ENCODE measurements around the gene OCIAD1.
"Not testable (repeated sequence)": the region's sequence is repeated elsewhere in the genome, so short reads cannot be mapped to it uniquely, and the experiment has no call there.

The OCIAD1 gene

DNA sequence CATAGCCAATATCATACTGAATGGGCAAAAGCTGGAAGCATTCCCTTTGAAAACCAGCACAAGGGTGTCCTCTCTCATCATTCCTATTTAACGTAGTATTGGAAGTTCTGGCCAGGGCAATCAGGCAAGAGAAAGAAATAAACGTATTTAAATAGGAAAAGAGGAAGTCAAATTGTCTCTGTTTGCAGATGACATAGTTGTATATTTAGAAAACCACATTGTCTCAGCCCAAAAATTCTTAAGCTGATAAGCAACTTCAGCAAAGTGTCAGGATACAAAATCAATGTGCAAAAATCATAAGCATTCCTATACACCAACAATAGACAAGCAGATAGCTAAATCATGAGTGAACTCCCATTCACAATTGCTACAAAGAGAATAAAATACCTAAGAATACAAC, 9.5 kb upstream of the OCIAD1 start:
- not testable (repeated sequence) for DNase-seq

DNA sequence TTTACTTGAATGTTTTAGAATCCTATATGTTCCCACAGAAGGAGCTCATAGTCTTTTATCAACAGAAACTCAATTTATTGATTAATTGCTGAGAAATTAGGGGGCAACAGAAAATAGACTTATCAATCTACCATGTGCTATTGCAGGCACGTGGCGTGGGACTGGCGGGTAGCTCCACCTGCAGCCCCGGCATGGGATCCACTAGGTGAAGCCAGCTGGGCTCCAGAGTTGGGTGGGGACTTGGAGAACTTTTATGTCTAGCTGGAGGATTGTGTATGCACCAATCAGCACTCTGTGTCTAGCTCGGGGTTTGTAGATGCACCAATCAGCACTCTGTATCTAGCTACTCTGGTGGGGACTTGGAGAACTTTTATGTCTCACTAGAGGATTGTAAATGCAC, 3.3 kb upstream of the OCIAD1 start:
- no peak for DNase-seq

DNA sequence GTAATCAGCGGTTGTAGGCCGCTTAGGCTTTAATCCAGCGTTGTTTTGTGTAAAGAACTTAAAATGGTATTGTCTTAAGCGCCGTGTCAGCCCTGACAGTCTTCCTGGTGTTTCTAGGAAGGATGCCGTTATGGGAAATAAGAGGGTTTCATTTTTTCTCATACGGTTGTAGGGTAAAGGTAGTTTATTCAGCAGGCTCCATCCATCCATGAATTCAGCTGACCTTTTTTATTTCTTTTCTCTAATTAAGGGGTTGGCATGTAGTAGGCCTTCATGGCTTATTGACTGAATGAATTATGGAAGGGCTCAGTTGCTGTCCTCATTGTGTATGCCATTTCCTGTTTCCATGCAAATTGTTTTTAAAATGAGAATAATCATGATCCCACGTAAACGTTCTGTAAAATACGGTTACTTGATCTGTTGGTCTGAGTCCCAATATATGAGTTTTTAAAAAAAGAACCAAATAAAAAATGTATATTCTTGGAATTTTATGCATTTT, 693 bp downstream of the OCIAD1 start:
- DNase-seq, result no peak

DNA sequence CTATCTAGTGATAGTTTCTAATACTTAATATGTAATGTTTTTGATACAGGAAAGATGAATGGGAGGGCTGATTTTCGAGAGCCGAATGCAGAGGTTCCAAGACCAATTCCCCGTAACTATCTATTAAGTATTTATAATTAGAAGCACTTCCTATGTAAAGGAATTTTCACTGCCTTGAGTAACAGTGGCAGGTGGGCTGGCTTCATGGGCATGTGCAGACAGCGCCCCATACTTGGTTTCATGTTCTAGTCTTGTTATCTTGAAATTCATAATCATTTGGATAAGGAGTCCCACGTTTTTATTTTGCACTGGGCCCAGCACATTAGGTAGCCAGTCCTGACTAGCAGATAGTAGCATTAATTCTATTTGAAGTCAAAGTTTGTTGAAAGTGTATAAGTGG, 1.7 kb downstream of the OCIAD1 start:
- no peak for DNase-seq

DNA sequence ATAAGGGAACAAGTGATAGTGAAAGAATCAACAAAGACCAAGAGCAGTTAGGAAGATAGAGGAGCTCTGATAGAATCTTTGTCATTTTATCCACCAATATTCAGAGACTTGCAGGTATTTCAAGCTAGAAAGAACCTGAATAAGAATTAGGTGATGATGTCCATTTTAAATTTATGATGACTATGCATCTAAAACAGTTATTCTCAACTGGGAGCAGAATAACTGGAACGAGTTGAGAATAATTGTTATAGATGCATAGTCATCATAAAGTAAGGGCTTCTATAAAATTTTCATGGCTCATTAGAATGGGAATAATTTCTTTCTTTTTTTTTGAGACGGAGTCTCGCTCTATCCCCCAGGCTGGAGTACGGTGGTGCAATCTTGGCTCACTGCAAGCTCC, 5.8 kb downstream of the OCIAD1 start:
- DNase-seq, result no peak

DNA sequence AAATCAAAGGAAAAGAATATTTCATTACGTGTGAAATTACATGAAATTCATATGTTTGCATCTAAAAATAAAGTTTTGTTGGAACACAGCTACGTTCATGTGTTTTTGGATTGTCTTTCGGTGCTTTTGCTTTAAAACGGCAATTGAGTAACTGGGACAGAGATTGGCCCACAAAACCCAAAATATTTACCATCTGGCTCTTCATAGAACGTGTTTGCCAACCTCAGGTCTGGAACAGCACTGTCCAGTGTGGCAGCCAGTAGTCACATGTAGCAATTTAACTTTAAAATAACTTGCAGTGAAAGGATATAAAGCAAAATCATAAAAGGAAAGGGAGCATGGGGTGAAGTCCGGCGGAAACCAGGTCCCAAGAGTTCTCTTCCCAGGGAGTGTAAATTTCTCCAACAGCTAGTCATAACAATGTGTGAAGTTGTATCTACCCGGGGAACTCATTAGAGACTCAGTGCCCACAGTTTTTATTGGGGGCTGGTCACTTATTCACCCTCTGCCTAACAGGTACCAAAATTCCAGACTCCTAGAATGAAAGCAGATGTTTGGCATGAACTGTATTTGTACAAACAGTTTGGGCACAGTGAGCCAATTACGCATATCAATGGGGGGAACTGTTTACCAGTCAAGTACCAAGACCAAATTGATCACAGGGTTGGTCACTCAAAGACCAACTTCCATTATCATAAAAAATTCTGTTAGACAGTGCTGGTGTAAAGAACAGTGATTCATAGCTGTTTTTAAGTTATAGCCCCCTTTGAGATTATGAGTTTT, 10.3 kb downstream of the OCIAD1 start:
- no peak for DNase-seq

DNA sequence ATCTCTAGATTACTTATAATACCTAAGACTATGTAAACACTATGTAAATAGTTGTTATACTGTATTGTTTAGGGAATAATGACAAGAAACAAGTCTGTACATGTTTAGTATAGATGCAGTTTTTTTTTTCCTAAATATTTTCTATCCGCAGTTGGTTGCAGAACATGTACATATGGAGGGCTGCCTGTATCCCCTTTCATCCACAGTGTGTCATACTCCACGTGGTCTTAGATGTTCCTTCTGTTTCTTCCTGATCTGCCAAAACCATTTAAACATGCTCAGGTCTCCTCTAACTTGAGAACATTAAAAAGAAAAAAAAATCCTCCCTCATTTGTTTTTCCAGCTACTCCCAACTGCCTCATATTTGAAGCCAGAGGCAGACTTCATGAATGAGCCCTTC, 14.0 kb downstream of the OCIAD1 start:
- DNase-seq, result no peak

DNA sequence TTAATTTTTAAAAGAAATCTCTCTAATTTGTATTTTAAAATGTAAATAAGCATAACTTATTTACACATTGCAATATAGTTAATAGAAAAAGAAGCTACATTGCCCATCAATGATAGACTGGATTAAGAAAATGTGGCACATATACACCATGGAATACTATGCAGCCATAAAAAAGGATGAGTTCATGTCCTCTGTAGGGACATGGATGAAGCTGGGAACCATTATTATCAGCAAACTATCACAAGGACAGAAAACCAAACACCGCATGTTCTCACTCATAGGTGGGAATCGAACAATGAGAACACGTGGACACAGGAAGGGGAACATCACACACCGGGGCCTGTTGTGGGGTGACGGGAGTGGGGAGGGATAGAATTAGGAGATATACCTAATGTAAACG, 17.9 kb downstream of the OCIAD1 start:
- not testable (repeated sequence) for DNase-seq

DNA sequence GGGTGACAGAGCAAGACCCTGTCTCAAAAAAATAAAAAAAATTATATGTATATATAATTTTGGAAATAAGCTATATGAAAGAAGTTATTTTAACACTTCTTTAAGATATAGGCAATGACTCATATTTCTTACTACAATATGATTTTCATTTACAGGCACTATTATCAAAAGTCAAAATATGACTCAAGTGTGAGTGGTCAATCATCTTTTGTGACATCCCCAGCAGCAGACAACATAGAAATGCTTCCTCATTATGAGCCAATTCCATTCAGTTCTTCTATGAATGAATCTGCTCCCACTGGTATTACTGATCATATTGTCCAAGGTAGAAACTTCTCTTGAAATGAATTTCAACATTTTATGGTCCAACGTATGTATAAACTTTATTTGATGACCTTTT, 20.8 kb downstream of the OCIAD1 start:
- DNase-seq, result no peak

DNA sequence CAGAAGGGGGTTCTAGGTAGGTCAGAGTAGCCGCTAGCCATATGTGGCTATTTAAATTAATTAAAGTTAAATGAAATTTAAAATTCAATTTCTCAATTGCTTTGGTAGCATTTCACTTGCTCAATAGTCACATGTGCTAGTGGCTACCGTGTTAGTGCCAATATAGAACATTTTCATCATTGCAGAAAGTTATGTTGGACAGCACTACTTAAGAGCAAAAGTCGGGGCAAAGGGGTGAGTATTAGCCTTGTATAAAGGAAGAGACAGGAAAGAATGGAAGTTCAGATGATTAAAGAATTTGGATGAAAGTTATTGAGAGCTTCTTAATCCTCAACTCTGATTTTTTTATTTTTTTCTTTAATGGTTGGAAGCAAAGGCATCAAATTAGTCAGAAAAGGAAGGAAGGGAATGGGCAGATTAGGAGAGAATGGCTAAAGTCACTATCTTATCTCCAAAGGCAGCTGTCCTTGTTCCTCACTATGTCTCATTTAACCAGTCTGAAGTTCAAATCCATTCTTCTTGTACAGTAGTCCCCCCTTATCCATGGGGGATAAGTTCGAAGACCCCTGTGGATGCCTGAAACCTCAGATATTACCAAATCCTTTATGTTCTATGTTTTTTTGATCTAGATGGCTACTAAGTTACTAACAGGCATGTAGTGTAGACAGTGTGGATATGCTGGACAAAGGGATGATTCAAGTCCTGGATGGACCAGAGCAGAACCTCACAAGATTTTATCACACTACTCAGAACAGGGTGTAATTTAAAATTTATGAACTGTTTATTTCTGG, 22.9 kb downstream of the OCIAD1 start:
- no peak for DNase-seq

DNA sequence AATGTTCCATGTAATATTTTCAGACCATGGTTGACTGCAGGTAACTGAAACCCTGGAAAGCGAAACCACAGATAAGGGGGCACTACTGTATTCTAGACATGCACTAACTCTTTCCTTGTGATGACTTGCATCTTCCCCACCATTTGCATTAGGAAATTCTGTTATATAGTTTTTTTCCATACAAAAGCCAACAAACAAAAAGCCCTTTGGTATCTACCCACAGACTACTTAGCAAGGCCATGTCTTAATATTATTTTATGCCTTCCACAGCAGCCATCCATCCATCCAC, 23.5 kb downstream of the OCIAD1 start:
- no peak for DNase-seq

DNA sequence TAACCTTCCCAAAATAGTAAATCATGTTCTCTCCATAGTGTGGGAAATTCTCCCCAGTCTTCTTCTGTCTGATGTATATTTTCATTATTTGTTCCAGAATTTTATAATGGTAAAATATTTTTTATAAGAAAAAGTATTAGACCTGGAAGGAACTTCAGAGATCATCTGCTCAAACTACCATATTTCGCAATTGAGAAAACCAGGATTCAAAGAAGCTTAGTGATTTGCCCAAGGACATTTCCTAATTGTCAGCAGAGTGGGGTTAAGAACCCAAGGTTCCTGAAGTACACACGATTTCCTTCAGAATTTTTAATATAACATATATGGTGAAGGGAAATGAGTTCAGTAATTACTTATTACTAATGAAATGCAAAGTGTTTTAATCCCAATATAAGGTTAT, 24.1 kb downstream of the OCIAD1 start:
- DNase-seq, result no peak

DNA sequence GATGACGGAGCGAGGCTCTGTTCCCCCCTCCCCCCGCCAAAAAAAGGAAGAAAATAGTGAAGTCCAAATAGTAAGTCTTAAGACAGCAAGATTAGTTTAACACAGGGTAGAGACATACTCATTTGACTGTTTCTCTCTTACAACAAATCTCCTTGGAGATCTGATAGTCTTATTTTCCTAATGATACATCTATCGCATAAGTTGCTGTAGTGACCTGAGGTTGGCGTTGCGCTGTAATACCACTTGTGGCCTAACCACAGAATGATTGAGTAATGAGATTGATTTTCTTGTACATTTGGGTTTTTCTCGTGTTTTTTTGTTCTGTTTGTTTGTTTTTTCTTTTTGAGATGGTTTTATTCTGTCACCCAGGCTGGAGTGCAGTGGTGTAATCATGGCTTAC, 27.2 kb downstream of the OCIAD1 start:
- no peak for DNase-seq

DNA sequence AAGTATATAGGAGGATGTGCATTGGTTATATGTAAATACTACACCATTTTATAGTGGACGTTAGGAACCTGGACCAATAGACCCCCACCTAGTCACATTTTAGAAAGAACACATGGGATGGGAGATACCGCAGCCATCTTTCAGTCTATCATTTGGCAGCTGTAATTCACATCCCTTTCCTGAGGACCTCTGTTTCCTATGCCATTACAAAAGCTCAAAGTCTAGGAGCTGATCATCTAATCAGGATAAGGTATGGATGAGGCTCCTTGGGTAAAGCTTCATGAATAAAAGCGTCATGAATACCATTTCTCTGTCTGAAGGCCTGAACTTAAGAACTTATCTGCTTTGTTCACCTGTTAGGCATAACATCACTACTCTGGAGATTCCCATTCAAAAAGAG, 31.1 kb downstream of the OCIAD1 start:
- no peak for DNase-seq

DNA sequence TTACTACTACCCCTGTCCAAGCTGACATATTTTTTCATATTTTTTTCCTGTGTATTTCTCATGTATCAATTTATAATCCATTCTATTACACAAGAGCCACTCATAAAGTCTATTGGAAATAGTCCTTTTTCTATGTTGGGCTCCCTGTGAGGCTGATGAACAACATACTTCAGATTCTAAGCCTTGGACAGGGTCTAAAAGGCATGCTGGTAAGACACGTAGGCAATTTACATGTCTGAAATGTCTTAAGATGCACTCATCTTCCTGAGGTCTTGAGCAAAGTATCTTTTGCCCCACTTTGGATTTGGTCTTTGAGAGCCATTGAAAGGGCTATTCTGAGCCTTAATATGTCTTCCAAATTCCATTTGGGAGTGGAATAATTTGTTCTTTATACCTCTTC, 31.8 kb downstream of the OCIAD1 start:
- DNase-seq, result no peak

DNA sequence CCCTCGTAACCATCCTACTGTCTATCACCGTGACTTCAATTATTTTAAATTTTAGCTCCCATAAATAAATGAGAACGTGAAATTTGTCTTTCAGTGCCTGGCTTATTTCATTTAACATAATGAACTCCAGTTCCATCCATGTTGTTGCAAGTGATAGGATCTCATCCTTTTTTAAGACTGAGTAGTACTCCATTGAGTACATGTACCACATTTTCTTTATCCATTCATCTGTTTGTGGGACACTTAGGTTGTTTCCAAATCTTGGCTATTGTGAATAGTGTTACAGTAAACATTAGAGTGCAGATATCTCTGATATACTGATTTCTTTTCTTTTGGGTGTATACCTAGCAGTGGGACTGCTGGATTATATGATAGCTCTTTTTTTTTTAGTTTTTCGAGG, 32.8 kb downstream of the OCIAD1 start:
- no peak for DNase-seq

DNA sequence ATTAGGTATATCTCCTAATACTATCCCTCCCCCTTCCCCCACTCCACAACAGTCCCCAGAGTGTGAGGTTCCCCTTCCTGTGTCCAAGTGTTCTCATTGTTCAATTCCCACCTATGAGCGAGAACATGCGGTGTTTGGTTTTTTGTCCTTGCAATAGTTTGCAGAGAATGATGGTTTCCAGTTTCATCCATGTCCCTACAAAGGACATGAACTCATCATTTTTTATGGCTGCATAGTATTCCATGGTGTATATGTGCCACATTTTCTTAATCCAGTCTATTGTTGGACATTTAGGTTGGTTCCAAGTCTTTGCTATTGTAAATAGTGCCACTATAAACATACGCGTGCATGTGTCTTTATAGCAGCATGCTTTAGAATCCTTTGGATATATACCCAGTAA, 33.8 kb downstream of the OCIAD1 start:
- DNase-seq, result not testable (repeated sequence)

DNA sequence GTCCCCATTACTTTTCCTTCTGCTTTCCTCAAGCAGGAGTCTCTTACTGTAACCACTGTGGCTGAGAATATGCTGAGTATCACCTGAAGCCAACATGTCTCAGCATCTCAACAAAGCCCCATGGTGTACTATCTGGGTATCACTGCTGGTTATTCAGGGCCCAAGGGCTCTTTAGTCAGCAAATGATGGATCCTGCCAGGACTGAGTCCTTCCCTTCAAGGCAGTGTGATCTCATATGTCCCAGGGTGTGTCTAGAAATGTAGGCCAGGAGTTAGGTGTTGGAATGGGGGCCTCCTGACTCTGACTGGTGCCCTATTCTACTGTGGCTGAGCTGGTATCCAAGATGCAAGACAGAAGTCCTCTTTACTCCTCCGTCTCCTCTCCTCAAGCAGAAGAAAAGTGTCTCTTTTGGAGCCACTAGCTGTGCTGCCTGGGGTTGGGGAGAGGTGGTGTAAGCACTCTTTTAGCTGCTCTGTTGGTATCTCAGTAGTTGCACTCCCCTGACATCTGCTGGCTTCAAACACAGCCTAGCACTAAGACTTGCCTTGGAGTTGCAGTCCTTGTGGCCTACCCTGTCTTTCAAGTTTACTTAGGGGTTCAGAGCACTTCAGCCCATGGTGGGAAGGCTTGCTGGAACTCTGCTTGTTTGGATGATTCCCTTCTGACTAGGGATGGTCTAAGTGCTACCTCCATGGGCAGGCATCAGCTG, 47.1 kb downstream of the OCIAD1 start:
- no peak for DNase-seq

DNA sequence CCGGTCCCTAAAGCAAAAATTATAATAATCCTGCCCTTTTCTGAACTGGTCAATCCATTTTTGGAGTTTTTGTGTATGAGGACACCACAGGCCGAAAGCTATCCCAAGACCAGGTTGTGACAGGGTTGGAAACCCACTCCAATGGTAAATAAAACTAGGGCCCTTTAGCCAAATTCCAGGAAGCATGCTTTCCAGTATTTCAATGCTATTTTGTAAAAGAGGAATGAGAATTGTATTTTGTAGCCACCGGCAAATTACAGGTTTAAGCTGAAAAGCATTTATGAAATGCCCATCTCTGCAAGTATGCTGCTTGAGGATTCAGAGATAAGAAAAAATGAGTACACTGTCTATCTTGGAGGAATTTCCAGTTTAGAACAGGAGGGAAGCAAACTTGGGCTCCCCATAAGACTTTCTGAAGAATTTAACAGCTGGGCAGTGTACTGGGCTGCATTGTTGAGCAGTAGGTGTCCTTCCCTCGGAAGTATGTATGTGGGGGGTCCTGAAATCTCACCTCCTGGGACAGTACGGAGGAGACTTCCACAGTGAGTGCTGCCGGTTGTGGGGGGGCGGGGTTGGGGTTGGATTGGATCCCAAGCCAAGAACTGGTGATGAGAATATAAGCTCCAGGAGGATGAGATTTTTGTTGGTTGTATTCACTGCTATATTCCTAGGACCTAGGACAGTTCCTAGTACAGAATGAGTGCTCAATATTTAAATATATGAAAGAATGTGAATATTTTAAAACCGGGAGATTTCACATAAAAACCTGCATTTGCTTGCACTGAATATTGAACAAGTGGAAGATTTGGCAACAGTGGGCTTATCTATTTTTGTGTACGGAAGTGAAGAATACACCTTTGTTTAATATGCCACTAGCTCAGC, 48.9 kb downstream of the OCIAD1 start:
- no peak for DNase-seq

DNA sequence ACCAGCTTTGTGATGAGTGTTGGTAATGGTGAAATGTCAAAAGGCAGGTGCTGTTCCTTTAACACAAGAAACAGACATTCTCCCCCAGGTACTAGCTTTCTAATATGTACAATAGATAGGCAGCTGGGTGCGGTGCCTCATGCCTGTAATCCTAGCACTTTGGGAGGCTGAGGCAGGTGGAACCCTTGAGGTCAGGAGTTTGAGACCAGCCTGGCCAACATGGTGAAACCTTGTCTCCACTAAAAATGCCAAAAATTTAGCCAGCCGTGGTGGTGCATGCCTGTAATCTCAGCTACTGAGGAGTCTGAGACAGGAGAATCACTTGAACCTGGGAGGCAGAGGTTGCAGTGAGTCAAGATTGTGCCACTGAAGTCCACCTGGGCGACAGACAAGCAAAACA, 50.8 kb downstream of the OCIAD1 start:
- DNase-seq, result not testable (repeated sequence)

DNA sequence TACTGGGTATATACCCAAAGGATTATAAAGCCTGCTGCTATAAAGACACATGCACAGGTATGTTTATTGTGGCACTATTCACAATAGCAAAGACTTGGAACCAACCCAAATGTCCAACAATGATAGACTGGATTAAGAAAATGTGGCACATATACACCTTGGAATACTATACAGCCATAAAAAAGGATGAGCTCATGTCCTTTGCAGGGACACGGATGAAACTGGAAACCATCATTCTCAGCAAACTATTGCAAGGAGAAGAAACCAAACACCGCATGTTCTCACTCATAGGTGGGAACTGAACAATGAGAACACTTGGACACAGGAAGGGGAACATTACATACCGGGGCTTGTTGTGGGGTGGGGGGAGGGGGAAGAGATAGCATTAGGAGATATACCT, 58.9 kb downstream of the OCIAD1 start:
- not testable (repeated sequence) for DNase-seq

DNA sequence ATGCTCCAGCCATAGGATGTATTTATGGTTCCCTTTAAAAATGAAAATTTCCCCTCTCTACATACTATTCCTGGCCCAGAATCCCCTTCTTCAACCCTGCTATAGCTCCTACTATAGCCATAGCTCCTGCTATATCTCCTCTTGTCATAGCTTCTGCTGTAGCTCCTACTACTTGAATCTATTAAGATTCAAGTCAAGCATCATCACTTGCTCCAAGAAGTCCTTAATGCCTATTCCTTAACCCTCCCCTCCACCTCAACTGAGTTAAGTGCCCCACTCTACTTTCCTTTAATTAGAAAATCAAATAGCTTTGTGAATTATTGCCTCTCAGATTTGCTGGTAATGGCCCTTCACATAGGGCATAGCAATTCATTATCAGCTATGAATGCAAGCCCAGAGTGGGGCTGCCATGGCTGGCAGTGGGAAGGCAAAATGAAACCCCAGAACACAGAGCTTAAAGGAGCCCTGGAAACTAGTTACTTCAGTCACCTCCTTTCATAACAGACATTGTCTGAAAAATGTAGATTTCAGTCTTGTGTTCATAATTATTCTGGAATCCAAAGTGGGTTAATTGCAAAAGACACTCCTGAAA, 60.2 kb downstream of the OCIAD1 start:
- no peak for DNase-seq

DNA sequence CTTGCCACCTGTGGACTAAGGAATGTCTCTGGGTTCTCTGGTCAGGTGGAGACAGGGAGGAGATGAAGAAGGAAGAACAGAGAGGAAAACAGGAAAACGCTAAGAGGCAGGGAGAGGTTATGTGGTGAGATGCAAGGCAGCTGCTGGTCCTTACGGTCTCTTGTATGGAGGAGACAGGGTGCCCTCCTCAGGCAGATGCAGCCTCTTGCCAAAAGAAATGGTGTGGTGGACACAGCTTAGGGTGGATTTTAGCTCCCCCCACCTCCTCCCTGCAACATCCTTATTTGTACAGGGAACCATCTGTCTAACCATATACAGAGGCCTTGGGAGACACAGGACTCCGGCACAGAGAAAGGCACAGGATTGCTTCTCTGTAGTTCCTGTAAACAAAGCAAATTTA, 66.0 kb downstream of the OCIAD1 start:
- no peak for DNase-seq
